Measurements from ENCODE around the gene CDNF. TPM values are rescaled to one million over a fixed set of nuclear protein-coding genes. Genes with fewer than 3 reads are reported as not detected.
"Not testable (repeated sequence)": the region's sequence is repeated elsewhere in the genome, so short reads cannot be mapped to it uniquely, and the experiment has no call there.

The CDNF gene
- total RNA-seq, 1 donor from 2014 or later: 1.1 TPM

GRCh38 chr10:14823966-14824365 lies 13.9 kb downstream of the CDNF start:
- no peak overlapping the region for H3K4me3 Mint-ChIP-seq
- DNase-seq (ENCODE audit: low read depth, low spot score): no peak
- H3K27me3 Mint-ChIP-seq (ENCODE audit: low read depth): peaks cover 8% of the 10 kb centered on the region
- H3K27ac Mint-ChIP-seq (ENCODE audit: unreplicated experiment): no peak overlapping the region
- no peaks in the 10 kb centered on the region for H3K36me3 Mint-ChIP-seq (ENCODE audit: low read depth)
- TF ChIP-seq CTCF (conservative IDR thresholded peaks at IDR 0.05): no peak
- H3K9me3 Mint-ChIP-seq: no peaks in the 10 kb centered on the region
- H3K4me1 Mint-ChIP-seq: peaks cover 3% of the 10 kb centered on the region

- no peak for DNase-seq (ENCODE audit: low read depth, low spot score)
- Mint-ChIP-seq H3K4me3 (no peak overlapping the region), H3K4me1 (peaks cover 3% of the 10 kb centered on the region), H3K27me3 (ENCODE audit: low read depth) (peaks cover 8% of the 10 kb centered on the region), H3K36me3 (ENCODE audit: low read depth) (no peaks in the 10 kb centered on the region), H3K27ac (ENCODE audit: unreplicated experiment) (no peak overlapping the region), H3K9me3 (no peaks in the 10 kb centered on the region)
- TF ChIP-seq CTCF (conservative IDR thresholded peaks at IDR 0.05): peak; percentile 80
Measured at GRCh38 chr10:14822879-14823755, 14.7 kb downstream of the CDNF start.

- Mint-ChIP-seq H3K36me3 (ENCODE audit: low read depth) (no peaks in the 10 kb centered on the region), H3K4me1 (peaks cover 3% of the 10 kb centered on the region), H3K27me3 (ENCODE audit: low read depth) (peaks cover 8% of the 10 kb centered on the region), H3K9me3 (no peaks in the 10 kb centered on the region), H3K27ac (ENCODE audit: unreplicated experiment) (no peak overlapping the region), H3K4me3 (no peak overlapping the region)
- no peak for TF ChIP-seq CTCF (conservative IDR thresholded peaks at IDR 0.05)
- no peak for DNase-seq (ENCODE audit: low read depth, low spot score)
Measured at GRCh38 chr10:14821635-14822375, 16.0 kb downstream of the CDNF start.

- Mint-ChIP-seq H3K27me3 (ENCODE audit: low read depth) (peaks cover 2% of the 10 kb centered on the region), H3K9me3 (no peaks in the 10 kb centered on the region), H3K4me3 (no peak overlapping the region), H3K4me1 (peaks cover 3% of the 10 kb centered on the region), H3K36me3 (ENCODE audit: low read depth) (no peaks in the 10 kb centered on the region), H3K27ac (ENCODE audit: unreplicated experiment) (no peak overlapping the region)
- no peak for TF ChIP-seq CTCF (conservative IDR thresholded peaks at IDR 0.05)
- no peak for DNase-seq (ENCODE audit: low read depth, low spot score)
Measured at GRCh38 chr10:14820775-14821154, 17.1 kb downstream of the CDNF start.

- no peak overlapping the region for H3K4me3 Mint-ChIP-seq
- no peak overlapping the region for H3K27ac Mint-ChIP-seq (ENCODE audit: unreplicated experiment)
- no peak for TF ChIP-seq CTCF (conservative IDR thresholded peaks at IDR 0.05)
- peaks cover 3% of the 10 kb centered on the region for H3K4me1 Mint-ChIP-seq
- H3K9me3 Mint-ChIP-seq: no peaks in the 10 kb centered on the region
- H3K27me3 Mint-ChIP-seq (ENCODE audit: low read depth): no peaks in the 10 kb centered on the region
- no peak for DNase-seq (ENCODE audit: low read depth, low spot score)
- no peaks in the 10 kb centered on the region for H3K36me3 Mint-ChIP-seq (ENCODE audit: low read depth)
Measured at GRCh38 chr10:14820010-14820774, 17.6 kb downstream of the CDNF start.

- not testable (repeated sequence) for H3K27me3 Mint-ChIP-seq (ENCODE audit: low read depth); H3K4me3 Mint-ChIP-seq; H3K36me3 Mint-ChIP-seq (ENCODE audit: low read depth)
Measured at GRCh38 chr10:14816717-14817116, 21.1 kb downstream of the CDNF start.

More at GRCh38 chr10:14816717-14817116, 21.1 kb downstream of the CDNF start:
- not testable (repeated sequence) for H3K27ac Mint-ChIP-seq (ENCODE audit: unreplicated experiment); H3K4me1 Mint-ChIP-seq; DNase-seq (ENCODE audit: low read depth, low spot score); H3K9me3 Mint-ChIP-seq

All from neural crest cell (in vitro differentiated cells).